ENCODE results near the gene XKR7.

Gene XKR7

DNA sequence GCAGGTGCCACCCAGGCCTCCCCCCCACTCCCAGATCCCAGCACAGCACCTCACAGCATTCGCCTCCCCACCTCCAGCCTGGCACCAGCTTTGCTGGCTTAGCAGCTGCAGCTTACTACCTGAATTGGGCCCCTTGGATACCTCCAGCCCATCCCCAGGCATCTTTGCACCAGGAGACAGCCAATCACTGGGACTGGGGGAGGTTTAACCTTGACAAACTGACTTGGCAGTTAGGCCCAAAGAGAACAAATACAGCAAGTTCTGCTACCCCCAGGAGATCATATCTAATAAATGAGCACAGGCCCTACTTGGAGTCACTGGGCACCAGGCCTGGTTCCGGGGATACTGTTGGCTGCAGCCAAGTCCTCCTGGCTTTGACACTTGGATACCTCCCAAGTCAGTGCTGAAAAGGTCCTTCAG lies 24.9 kb upstream of the XKR7 start:
- no peak for DNase-seq (ENCODE audit: low read depth in 3 of 3)

DNA sequence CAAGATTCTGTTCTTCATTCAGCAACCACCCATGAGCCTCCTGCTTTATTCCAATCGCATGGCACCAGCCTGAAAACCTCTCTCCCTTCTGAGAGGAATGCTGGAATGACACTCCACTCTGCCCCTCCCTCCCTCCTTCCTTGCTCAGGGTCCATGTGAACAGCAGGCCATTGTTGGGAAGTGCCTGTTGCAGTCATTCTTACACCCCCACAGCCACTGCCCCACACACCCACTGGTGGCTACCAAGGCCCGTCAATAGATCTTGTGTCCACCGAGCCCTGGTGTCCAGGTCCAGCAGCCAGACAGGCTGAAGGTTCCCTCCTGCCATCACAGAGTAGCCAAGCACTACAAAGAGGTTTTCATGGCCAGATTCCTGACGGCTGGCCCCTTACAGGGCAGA lies 22.6 kb upstream of the XKR7 start:
- DNase-seq (ENCODE audit: low read depth in 3 of 3): no peak

DNA sequence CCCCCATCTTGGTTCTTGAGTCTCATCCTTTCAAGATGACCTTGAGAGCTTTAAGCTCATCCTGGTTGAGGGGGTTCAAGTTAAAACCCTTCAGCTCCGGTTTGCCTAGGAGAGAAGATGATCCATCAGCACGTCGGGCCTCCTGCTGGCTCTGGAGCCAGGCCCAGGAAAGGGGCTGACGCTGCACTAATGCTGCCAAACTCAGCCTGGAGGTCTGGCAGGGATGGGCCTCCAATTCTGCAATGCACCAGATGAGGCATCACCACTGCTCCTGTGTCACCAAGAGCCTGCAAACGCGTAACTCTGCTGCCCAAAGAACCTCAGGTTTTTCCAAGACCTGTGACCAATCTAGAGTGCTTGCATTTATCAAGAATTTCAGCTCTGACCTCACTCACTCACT lies 22.2 kb upstream of the XKR7 start:
- no peak for DNase-seq (ENCODE audit: low read depth in 3 of 3)

DNA sequence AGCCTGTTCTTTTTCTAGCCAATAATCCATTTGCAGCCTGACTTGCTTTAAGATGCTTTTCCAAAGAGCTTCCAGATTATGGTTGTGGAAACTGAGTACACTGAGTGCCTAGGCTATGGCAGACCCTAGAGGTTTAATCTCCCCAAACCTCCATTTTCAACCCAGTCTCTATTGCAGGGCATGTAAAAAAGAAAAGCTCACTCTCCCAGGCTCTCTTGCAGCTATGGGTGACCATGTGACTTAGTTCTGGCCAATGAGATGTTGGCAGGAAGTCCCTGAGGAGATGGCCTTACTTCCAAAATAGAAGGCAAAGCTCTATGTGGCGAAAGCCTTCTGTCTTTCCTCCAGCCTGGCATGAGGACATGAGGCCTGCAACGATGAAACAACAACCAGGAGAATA lies 19.9 kb upstream of the XKR7 start:
- DNase-seq (ENCODE audit: low read depth in 3 of 3): no peak

DNA sequence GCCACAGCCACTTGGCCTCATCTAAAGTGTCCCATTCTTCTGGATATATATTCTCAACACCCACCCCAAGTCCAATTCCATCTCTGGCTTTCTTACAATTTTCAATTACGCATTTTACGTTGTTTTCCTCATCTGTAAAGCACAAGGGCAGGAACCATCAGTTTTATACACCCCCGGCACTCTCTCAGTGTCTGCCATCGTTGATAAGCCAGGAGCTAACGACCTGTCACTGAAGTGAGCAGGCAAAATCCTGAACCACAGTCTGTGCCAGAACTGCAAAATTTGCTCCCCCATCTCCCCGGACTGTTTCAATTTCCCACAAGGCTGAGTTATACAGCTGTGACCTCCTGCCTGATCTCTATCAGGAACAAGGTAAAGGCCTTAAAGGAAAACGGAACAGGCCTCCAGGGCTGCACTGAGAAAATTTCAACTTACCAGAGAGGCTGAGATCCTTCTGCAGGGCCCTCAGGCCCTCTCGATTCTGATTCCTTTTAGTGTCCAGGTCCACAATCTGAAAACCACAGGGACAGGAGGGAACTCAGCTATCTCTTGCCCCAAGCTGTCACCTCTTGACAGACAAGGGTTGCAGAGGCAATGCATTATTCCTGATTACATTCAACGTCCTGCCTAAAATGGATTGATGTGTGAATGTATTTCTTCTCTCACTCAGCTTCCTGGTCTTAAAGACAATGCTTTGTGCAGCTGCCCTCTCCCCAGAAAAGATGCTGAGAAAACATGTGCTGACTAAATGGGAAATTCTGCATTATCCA lies 17.9 kb upstream of the XKR7 start:
- no peak for DNase-seq (ENCODE audit: low read depth in 3 of 3)

DNA sequence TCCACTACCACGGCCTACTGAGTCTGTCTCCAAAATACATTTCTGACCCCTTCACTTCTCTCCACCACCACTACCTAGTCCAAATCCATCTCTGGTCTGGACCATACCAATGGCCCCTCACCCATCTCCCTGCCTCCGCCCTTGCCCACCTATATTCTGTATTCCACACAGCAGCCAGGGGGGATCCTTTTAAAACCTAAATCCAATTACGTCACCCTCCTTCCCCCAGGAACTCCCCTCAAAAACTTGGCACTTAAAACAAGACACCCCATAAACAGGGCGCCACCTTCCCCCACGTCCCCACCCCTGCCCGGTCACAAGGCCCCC lies 16.8 kb upstream of the XKR7 start:
- no peak for DNase-seq (ENCODE audit: low read depth in 3 of 3)

DNA sequence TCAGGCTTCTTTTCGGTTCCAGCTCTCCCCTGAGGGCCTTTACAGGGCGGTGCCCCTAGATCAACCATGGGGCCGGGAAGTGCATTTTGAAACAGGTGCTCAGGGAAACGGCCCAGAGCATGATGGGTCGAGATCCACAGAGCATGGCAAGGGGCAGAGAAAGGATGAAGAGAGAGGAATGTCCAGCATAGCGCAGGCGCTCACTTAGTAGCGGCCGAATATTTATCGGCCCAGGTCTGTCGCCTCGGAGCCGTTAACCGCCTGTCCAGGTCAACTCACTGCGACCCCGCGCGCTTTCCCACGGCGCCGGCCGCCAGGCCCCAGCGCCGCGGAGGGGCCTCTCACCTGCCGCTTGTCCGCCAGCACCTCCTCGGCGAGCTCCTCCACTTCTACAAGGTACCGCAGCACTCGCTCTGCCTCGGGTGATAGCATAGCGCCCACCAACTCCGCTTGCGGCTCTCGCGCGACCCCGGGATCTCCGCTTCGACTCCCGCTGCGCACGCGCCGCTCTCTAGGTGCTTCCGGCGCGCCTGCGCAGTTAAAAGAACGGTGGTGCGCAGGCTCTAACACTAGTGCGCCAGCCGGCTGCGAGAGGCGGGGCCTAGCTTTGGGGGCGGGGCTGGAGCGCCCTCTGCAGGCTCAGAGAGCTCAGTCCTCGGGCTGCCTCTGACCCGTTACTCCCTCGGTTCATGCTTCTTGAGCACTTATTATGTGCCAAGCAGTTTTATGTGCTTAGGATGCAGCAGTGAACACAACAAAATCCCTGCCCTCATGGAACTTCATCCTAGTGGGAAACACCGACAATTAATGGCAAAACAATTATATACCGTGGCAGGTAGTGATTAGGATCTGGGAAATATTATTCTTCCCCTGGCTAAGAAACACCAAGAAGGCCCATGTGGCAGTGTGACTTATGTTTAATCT lies 16.2 kb upstream of the XKR7 start, which contains the start of gene PDRG1:
TSS of gene PDRG1 (minus strand) at position 517 of the 924 bp plus-strand sequence. CDS start at position 432, 85 bp downstream.
- DNase-seq (ENCODE audit: low read depth in 3 of 3): peak; percentile 95 to 96 (median 95)

DNA sequence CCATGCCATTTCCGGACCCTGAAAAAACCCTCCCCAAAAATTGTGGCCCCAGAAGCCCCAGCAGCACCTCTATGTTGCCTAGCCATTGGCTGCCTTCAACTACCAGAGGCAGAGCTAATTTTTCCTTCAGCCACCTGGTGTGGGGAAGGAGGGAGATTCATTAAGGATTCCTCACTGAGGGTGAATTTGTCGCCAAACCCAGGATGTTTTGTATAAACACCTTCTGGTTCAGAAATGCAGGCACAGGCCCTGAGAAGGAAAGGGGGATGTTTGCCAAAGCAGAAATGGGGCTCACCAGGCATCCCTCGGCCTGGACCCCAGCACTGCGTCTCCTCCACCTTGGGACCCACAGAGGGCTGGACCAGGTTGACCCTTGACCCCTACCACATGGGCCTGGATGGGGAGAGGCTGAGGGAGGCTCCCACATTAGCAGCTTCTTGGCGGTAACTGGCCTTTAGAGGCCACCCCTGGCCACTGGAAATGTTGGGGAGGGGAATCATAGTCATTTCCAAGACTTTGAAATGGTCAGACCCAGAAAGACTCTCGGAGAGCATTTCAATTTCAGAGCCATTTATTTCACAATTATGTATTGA lies 14.3 kb upstream of the XKR7 start:
- no peak for DNase-seq (ENCODE audit: low read depth in 3 of 3)

DNA sequence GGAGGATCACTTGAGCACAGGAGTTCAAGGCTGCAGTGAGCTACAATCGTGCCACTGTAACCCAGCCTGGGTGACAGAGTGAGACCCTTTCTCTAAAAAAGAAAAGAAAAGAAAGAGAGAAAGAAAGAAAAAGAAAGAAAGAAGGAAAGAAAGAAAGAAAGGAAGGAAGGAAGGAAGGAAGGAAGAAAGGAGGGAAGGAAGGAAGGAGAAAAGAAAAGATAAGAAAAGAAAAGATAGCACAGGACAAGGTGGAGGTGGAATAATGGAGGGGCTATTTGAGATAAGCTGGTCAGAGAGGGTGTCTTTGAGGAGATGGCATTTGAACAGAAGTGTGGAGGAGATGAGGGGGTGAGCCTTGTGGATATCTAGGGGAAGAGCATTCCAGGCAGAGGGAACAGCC lies 13.5 kb upstream of the XKR7 start:
- DNase-seq (ENCODE audit: low read depth in 3 of 3): no peak

DNA sequence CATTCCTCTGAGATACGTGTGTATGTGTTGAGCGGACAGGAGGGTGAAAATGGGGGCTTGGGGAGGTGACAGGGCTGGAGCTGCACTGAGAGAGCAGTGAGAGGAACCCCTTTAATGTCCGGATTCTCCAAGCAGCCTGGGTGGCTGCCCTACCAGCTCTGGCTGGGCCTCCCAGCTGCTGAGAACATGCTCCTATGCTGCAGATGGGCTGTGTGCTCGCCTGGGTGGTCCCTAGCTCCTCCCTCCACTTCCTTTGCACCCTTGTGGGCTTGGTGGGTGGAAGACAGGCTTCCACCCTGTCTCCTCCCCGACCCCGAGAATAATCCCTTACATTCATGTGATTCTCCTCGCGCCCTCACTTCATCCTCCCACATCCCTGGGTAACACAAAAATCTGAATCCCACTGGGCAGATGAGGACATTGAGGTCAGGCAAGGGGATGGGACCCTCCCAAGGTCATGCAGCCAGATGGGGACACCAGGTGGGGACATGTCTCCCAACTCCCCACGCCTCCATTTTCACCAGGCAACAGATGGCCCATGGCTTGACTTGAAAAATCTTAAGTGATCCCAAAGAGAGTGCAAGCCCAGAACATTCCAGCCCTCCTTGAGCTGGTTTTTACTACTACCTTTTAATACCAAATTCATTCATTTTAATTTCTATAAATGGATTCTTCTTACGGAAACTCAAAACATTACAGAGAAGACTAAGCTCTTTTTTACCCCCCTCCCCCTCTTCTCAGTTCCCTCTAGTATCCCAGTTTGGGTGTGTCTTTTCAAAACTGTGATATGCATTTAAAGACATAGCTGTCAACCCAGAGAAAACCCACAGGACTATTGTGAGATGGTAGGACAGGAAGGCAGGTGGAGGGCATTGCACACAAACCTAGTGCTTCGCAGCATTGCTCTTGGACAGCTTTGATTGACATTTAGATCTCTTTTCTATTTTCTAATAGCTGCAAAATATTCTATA lies 11.1 kb upstream of the XKR7 start:
- DNase-seq (ENCODE audit: low read depth in 3 of 3): no peak

DNA sequence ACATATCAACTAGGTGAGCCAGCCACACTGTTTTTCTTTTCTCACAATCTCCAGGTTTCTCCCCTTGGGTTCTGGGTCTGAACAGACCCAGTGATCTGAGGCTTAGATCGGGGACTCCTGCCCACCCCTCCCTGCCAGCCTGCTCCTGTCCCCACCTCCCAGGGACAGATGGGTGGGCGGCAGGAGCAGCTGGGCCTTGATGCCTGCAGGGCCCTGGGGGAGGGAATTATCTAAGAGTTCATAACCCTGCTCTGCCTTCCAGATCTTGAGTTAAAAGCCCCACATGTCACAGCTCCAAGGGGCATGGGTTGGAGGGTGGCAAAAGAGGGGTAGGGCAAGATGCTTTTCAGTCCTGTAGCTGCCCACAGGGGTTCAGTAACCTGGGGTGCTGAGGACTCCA lies 5.2 kb upstream of the XKR7 start:
- DNase-seq (ENCODE audit: low read depth in 3 of 3): no peak

DNA sequence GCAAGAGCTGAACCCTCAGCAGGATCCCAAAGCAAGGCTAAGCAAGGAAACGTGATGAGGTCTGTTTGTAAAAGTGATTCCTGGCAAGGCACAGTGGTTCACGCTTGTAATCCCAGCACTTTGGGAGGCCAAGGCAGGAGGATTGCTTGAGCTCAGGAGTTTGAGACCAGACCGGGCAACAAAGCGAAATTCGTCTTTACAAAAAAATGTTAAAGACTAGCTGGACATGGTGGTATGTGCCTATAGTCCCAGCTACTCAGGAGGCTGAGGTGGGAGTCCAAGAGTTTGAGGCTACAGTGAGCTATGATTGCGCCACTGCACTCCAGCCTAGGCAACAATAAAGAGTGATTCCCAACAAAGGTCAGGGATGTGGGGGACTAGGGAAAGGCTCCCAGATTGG lies 4.1 kb upstream of the XKR7 start:
- DNase-seq (ENCODE audit: low read depth in 3 of 3): no peak

DNA sequence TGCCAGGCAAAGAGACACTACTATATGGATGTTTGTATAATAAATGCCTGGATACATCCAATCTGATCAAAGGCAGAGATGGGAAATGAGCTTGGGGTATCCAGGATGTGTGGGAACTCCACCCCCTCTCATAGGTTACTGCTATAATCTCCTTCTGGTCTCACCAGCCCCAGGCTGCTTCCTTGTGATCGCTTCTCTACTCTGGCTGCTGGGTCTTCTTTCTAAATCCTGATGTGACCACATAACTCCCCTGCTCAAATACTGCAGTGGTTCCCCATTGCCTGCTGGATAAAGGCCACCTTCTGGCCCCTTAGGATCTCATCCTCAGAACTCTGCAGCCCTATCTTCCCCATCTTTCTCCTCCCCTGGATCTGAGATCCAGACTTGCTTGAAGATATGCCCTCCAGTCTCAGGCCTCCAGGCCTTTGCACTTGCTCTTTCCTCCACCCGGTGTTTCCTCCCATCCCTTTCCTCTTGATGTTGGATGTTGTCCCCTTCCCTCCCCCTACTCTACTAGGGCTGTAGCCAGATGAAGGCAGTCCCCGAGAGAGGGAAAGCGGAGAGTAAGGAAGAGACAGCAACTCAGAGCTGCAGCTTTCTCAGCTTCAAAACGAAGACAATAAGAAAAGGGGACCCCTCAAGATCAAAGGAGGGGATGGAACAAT lies 828 bp upstream of the XKR7 start:
- DNase-seq (ENCODE audit: low read depth in 3 of 3): no peak

DNA sequence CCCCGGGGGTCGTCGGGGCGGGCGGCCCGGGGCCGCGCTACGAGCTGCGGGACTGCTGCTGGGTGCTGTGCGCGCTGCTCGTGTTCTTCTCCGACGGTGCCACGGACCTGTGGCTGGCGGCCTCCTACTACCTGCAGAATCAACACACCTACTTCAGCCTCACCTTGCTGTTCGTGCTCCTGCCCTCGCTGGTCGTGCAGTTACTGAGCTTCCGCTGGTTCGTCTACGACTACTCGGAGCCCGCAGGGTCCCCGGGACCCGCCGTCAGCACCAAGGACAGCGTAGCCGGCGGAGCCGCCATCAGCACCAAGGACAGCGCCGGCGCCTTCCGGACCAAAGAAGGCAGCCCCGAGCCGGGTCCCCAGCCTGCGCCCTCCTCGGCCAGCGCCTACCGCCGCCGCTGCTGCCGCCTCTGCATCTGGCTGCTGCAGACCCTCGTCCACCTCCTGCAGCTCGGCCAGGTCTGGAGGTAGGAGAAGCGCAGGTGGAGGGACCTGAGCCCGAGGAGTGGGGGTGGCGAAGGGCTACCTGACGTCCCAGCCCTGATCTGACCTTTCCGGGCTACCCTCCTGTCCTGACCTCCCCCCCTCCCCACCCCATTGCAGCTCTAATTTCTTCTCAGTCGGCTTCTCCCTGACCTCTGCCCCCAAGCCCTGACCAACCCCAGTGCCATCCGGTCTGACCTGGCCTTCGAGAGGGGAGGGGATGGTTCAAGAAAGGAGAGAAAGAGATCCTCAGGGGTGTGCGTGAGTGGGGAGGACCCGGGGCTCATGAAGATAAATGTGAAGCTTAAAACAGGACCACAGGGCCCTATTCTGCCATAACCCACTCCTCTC lies 558 bp downstream of the XKR7 start:
- peak; percentile 52 to 67 (median 61) for DNase-seq (ENCODE audit: low read depth in 3 of 3)

DNA sequence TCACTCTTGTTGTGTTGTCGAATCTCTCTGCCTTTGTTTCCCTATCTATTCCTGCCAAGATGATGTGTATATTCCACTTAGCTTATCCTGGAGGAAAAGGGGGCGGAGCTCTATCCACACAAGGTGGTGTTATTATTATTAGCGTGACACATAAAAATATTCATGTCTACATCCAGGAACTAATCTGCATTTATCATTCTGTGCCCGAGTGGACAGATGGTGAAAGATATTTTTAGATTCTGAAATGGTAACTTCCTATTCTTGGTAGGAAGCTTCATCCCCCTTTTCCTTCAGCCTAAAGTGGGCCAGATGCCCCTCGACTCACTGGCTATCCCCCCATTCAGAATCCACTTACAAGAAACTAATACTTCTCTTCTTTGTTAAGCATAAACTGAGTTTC lies 2.0 kb downstream of the XKR7 start:
- no peak for DNase-seq (ENCODE audit: low read depth in 3 of 3)

DNA sequence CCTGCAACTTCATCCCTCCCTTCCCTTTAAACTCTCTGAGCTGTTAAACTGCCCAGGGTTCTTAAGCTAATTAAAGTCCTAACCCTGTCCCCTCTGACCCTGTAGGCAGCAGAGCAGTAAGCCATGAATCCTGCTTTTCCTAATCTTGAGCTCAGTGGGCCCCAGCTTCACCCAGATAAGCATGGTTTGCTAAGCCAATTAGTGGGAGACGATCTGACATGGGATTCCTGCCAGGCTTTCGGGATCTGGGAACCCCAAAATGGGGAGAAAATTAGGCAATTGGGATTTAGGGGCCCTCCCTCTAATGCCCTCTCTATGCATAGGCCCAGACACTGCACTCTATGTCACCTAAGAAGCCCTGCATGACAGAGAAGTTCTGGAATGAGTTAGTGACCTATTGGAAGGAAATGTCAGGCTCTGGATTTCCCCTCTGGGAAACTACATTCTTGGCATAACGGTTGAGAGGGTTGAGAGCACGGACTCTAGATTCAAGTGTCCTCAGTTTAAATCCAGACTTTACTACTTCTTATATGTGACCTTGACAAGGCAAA lies 4.6 kb downstream of the XKR7 start:
- no peak for DNase-seq (ENCODE audit: low read depth in 3 of 3)

DNA sequence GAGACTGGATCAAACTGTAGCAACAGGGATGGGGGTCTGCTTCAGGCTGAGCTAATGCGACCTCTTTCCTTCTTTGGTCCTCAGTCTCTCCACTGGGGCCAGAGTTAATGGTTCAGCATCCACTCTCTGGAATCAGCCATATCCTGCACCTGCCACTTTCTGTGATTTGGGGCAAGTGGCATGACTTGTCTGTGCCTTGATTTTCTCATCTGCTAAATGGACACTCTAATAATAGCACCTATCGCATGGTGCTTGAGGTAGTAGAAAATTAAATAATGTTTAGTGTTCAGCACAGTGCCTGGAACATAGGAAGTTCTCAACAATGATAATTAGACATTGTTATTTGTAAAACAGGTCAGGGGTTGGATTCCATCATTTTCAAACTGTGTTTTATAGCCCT lies 6.3 kb downstream of the XKR7 start:
- DNase-seq (ENCODE audit: low read depth in 3 of 3): no peak

DNA sequence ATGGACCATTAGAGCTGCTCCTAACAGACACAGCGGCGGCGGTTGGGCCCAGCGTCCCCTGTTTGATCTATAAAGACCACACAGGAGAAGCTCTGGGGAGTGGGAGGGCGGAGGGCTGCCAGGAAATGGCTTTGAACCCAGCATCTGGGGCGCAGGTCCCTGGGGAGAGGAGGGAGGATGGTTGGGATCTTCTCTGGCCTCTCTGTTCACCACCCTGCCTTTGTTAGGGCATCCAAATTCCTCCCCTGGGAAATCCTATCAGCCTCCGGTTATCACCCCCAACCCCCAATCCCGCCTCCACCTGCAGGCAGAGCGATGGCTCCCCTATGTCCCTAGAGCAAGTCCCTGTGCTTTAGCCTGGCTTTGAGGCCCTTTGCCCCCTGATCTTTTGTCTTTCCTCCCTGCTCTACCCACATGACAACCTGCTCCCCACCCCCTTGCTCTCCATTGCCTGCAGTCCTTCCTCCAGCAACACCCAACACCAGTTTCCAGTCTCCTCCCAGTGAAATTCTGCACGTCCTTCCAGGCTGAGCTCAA lies 7.1 kb downstream of the XKR7 start:
- DNase-seq (ENCODE audit: low read depth in 3 of 3): no peak

DNA sequence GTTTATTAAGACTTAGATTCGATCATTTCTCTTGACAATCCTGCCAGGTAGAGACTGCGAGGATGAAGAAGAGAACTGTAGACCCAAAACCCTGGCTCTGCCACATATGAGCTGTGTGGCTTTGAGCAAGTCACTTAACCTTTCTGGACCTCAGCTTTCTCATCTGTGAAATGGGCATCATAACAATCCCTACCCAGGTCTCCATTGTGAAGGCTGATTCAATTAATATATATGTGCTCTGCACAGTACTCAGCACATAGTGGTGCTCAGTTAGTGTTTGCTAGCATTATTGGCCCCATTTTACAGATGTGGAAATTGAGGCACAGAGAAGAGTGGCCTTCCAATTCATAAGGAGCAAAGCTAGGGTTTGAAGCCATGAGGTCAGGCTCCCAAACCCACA lies 7.9 kb downstream of the XKR7 start:
- no peak for DNase-seq (ENCODE audit: low read depth in 3 of 3)

Measured in stimulated activated CD4-positive, alpha-beta T cell treated with anti-CD3 and anti-CD28 coated beads, TNF-alpha, amount 100 ng/mL, for 4 hours (primary cell).